Stimulated activated CD4-positive, alpha-beta T cell treated with anti-CD3 and anti-CD28 coated beads, TNF-alpha, amount 100 ng/mL, for 48 hours (primary cell): Measurements from ENCODE around the gene MIA3.
A peak's percentile ranks its signal among the peaks of the same experiment; 100 is the strongest.
"Not testable (repeated sequence)": the region's sequence is repeated elsewhere in the genome, so short reads cannot be mapped to it uniquely, and the experiment has no call there.

ENCODE experiments used
- DNase-seq, 3 donors: peaks; one replicate each; pipeline ENCODE4 v3.0.0-alpha.2; 2020; ENCODE audit warnings: low read depth in 3 of 3

Gene MIA3

DNA sequence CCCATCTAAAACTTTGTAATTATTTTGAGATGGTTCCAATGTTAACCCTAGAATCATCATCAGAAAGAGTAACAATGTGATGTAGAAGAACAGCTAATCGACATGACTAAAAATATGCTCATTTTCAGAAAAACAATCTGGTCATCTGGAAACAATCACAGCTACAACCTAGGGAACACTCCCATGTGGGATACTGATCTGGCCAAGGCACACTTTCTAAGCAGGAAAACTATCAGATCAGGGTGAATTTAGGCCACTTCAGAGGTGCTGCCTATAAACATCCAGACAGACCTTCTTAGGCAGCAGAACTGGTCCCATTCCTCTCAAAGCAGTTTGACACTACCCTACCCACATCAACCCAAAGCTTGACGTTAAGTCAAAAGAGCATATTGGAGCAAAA is 51.2 kb downstream of the MIA3 start:
- DNase-seq, result not testable (repeated sequence)

DNA sequence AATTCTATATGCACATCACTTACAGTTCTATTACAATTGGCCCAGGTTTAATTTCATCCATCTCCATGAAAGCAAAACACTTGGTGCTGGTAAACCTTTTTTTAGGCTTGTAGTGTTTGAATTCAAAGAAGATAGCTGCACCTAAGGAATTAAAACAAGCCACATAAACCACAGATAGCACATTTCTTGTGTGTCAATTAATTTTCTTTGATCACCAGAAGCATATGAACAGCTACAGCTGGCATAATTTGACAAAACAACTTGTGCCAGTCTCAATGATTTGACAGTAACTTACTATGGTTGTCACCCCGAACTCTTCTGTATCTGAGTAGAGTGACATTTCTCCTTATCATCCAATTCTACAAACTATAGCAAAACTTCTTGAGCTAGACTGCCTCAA is 52.2 kb downstream of the MIA3 start:
- DNase-seq, result no peak

DNA sequence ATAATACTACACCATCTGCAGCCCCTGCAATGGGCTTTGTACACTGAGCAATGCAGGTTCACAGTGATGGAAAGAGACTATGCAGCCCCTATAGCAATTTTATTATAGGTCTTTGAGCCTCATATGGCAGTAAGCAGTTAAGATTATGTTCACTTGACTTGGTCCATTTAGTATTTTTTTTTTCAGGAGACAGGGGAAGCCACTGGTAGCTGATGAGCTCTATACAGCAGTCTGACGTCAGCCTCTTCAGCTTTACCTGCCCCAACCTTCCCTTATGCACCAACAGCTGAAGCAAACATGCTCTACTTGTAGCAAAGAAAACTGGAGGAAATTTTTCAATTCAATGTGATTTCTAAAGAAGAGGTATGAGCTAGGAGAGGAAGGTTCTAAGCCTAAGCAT is 62.2 kb downstream of the MIA3 start:
- DNase-seq, result no peak

DNA sequence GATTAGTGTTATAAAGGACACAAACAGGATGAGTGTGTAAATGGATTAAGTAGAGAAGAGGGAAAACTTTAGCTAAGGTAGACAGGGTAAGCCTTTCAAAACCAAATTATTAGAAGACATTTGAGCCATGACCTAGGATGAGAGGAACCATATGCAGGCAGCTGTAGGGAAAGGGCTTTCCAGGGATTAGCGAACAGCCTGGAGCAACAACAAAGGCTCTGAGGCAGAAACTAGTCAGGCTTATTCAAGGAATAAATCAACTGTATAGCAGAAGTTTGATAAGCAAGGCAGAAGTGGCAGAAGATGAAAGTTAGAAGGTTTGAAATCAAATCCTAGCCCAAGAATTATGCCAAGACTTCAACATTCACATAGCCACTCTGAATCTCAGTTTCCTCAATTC is 73.1 kb downstream of the MIA3 start:
- no peak for DNase-seq

DNA sequence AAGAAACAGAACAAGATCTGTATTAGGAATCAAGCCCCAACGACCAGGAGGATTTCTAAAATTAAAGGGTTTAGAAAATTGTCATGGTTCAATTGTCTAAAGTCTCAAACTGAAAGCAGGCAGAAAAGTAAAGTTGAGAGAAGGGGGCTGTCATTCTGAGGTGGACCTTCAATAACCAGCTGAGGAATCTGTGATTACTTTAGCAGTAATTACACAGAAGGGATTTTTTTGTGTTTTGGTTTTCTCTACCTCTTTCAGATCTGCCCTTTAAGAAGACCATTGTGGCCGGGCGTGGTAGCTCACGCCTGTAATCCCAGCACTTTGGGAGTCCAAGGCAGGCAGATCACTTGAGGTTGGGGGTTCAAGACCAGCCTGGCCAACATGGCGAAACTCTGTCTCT is 77.0 kb downstream of the MIA3 start:
- DNase-seq, result no peak

DNA sequence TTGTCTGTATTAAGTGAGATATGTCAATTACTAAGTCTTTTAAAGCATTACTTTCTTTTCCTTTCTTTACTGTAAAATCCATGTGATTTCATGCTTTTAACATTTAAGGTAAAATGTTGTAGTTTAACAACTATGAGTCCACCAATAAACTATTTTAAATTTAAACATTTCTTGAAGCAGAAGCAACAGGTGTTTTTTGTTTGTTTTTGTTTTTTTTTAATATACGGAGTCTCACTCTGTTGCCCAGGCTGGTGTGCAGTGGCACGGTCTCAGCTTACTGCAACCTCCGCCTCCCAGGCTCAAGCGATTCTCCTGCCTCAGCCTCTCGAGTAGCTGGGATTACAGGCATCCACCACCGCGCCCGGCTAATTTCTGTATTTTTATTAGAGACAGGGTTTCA is 78.8 kb downstream of the MIA3 start:
- DNase-seq, result no peak

DNA sequence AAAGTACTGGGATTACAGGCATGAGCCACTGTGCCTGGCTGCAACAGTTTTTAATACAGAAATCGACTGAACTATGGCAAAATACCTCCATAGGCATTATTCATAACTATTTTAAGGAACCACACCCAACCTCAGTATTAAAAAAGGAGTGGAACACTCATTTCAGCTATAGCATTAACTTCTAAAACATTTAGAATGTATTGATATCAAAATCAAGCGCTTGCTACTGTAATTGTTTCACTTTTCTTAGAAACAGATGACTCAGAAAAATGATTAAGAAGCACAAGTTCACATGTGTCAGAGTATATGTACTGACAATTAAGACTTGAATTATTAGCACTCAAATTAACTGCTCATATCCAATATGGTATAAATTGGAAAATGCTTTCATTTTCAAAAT is 79.3 kb downstream of the MIA3 start:
- DNase-seq, result no peak

DNA sequence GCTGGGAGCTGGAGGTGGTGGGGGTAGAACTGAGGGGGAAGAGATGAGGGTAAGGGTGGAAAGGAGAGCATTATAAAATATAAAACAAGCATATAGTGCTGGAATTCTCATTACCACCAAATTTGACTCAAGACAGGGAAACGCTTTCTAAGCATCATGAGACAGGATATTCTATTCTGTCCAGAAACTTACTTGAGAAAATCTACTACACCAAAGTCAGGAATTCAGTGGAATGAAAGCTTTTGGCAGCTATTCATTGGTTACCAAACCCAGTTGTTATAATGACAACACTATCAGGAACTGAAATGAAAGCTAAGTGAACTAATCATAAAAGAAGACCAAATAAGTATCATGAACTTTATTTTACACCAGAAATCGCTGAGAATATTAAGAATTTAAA is 79.9 kb downstream of the MIA3 start:
- DNase-seq, result no peak

DNA sequence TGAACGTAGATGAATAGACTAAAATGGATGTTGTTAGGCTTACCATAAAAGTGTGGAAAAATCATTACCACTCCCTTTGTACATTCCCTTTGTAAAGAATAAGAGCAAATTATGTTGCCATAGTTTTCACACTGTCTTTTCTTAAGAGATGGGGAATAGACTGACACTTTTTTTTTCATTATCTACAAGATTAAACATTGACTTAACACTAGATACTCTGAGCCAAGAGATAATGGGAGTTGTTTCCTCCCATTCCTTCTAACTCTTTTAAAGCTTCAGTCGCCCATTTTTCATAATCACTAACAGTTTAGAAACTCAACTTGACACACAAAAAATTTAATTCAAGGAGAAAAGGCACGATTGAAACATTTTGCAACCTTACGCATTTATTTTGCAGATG is 84.3 kb downstream of the MIA3 start:
- no peak for DNase-seq

DNA sequence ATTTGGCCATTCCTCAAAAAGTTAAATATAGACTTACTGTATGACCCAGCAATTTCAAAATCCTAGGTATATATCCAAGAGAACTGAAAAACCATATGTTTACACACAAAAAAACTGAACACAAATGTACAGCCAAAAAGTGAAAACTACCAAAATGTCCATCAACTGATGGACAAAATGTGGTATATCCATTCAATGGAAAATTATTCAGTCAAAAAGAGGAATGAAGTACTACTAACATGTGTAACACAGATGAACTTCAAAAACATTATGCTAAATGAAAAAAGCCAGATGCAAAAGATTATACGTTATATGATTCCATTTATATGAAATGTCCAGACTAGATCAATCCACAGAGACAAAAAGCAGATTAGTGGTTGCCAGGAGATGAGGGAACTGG is 86.4 kb downstream of the MIA3 start:
- no peak for DNase-seq

DNA sequence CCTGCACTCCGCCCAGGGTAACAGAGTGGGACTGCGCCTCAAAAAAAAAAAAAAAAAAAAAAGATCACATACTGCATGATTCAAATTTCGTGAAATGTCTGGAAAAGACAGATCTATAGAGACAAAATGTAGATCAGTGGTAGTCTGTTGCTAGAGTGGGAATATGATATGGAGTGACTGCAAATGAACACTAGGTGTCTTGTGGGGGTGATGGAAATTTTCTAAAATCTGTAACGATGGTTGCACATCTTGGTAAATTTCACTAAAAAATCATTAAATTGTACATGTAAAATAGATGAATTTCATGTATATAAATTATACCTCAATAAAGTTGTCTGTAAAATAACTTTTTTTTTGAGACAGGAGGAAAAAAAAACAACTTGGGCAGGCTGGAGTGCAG is 88.9 kb downstream of the MIA3 start:
- DNase-seq, result no peak

DNA sequence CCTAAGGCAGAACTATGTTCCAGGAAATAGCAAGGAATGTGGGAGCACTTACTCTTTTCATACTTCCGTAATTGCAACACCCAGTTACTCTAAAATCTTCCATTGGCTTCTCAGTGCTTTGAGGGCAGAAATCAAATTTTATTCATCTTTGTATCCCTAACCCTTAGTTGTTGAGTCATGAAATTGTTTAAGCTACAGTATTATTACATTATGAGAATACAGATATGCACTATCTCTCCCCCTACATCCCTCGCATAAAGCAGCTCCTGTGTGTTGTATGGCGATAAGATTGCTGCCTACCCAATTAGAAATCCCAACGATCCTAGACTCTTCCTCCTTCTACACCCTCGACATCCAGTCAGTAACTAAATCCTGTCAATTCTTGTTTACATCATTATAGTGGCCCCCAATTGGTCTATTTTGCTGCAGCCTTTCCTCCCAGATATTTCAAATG is 91.8 kb downstream of the MIA3 start:
- no peak for DNase-seq

DNA sequence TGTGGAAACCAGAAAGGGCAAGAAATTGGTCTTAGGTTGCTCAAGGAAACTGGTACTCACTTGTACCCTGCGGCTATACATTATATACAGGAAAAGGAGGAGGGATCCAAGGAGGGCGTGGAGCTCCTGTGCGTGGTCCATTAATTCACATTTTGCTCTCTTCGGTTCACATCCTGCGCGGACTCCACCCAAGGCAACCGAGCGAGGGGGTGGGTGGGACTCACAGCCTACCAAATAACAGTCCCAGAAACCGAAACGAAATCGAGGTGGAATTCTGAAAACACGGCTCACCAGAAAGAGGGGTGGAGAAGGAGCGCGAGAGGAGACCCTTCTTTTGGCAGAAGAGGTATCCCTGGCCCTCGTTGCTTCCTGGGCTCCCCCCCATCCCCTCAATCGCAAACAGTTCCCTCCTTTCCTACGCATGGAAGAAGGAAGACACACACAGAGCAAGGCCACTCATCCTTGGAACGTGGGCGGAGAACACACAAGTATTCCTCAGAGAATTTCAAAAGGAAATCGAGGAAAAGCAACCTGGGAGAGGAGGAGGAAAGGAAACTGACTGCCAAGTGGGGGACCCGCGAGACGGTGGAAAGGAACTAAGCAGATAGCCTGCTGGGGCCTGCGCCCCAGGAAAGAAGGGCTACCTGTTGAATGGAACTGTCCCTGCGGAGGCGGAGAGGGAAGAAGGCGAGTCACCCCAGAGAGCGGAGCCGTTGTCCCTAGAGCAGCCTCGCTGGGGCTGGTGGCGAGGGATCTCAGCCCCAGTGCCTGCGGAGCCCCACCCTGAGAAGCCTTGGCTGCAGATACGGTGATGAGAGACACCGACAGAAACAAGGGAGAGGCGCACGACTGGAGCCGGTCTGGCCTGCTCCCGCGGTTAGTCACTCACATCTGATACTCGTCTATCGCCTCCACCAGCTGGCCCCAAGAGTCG is 93.7 kb downstream of the MIA3 start:
- DNase-seq, result peak; percentile 18 to 39 (median 33)

DNA sequence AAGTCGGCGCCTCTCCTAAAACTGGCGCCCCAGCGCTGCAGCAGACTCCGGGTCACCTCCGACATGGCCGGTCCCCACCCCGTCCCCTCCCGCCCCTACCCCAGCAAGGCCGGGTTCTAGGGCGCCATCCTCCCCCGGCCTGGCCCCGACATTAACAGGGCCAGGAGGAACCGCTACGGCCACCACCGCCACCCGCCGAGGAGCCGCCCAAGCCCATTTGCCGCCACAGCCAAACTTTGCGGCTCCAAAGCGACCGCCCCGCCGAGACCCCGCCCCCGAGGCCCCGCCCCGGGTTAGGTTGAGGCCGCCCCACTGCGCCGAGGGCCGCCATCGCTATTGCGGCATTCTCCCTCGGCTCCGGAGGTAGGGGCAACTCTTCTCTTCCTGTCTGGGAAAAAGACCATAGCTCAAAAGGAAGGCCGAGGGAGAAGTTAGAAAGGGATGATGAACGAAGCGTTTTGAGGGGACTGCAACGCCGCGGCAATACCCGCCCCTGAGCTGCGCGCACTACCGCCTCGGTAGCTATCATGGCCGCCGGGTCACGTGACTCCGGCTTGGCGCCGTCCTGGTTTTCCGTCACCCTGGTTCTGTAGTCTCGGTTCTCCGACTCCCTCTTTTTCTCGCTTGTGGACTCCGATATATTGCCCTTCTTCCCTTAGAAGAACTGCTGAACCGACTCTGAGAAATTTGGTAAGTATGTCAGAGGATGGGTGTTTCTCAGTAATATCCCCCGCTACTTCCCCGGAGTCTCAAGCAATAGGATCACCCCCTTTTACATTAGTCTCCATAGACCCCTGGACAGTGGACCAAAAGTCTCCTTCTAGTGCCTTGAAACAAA is 94.6 kb downstream of the MIA3 start, which contains the start of the genes AIDA and BROX:
Gene AIDA, minus strand, starts transcription at position 239 of the 838 bp plus-strand sequence. Its CDS starts 174 bp downstream, at position 65.
Gene BROX, plus strand, starts transcription at position 312 of the 838 bp plus-strand sequence. CDS start 3,136 bp downstream, outside the sequence.
- DNase-seq, result peak; percentile 83 to 96 (median 93)

DNA sequence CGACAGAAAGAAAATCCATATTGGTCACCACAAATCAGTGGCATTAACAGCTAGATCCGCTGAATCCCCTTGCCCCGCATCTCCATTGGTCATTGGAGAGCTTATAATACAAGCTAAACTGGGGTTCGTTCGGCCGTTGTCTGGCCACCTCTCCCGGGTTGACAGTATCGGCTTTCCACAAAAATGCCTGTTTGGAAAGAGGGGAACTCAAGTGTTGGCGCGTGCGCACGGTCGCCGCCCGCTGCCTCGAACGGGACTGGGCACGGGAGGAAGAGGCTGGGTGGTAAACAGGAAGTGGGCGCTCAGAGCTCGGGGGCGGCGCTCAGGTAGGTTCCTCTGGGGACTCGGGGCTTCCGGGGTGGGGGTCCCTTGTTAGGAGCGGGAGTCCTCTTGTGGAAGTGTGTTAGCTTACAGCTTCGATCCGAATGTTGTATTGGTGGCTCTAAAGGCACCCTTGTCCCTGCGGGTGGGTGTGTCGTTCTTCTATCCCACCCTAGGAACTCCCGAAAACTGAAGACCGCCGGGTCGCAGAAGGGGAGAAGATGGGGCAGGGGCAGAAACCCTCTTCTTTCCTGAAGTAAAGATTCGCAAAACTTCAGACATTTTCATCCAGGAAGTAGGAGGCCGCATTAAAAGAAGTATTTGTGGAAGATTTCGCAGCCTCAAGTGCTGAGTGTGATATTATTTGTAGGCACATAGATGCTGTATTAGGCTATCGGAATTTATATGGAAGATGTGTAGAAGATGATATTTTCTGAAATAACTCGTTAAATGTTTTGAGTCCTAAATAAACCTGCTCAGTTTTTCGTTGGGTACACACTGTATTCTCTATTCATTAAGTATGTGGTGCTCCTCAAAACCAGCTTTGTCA is 95.4 kb downstream of the MIA3 start:
- DNase-seq, result peak; percentile 69 to 81 (median 74)

DNA sequence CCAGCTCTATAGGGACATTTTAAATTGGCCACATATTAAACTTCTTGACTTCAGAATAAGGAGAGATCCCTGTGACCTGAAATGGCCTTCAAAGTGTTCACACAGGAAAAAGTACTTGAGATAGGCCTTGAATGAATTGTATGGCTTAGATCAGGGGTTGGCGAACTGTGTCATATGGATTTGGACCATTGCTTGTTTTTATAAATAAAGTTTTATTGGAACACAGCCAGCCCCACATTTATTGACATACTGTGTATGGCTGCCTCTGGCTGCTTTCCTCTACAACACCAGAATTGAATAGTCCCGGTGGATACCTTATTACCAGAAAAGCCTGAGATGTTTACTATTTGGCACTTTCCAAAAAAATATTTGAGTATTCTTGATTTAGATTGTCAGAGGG is 98.5 kb downstream of the MIA3 start:
- no peak for DNase-seq
